Uterus (tissue), 2 donors: Measurements from ENCODE around the gene MYO1B.

Experiments
- POLR2A ChIP-seq, 2 donors: fragments of 450-650 bp; IDR thresholded peaks; one replicate each; pipeline ENCODE4 v1.6.1; 2016; ENCODE audit warnings: antibody characterized with exemption in 2 of 2, mild to moderate bottlenecking in 1 of 2, moderate library complexity in 1 of 2
- TF ChIP-seq, protein P1 (sequence below), 4 experiments: fragments of 200-600 bp in 2 of 4; fragments of 450-650 bp in 2 of 4; sonication (generic) in 2 of 4; IDR thresholded peaks; one replicate each; pipeline ENCODE4 v1.5.1; 2016 to 2019; ENCODE audit warnings: antibody characterized with exemption in 4 of 4, mild to moderate bottlenecking in 2 of 4, moderate library complexity in 1 of 4

DNA sequence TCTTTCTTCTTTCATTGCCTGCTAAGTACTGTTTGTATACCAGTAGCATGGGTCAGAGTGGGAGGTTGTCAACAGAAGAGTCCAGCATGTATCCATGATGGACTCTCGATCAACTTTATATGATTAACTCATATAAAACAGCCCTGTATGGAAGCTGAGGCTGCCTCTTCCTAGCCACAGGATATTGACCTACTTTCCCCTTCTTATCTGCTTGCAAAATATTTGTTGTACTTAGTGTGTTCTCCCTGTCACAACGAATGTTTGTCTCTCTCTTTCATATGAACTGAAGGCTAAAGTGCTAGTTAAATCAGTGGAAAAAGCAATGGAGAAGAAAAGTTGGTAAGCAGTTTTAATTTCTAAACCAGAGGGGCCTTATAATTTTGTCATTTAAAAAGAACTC is 17.8 kb downstream of the MYO1B start:
- TF ChIP-seq, protein P1, sequence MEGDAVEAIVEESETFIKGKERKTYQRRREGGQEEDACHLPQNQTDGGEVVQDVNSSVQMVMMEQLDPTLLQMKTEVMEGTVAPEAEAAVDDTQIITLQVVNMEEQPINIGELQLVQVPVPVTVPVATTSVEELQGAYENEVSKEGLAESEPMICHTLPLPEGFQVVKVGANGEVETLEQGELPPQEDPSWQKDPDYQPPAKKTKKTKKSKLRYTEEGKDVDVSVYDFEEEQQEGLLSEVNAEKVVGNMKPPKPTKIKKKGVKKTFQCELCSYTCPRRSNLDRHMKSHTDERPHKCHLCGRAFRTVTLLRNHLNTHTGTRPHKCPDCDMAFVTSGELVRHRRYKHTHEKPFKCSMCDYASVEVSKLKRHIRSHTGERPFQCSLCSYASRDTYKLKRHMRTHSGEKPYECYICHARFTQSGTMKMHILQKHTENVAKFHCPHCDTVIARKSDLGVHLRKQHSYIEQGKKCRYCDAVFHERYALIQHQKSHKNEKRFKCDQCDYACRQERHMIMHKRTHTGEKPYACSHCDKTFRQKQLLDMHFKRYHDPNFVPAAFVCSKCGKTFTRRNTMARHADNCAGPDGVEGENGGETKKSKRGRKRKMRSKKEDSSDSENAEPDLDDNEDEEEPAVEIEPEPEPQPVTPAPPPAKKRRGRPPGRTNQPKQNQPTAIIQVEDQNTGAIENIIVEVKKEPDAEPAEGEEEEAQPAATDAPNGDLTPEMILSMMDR (IDR thresholded peaks at IDR 0.05) = no peak
- no peak for TF ChIP-seq POLR2A (IDR thresholded peaks at IDR 0.05)
